Measurements from ENCODE around the gene MED28.

Gene MED28

DNA sequence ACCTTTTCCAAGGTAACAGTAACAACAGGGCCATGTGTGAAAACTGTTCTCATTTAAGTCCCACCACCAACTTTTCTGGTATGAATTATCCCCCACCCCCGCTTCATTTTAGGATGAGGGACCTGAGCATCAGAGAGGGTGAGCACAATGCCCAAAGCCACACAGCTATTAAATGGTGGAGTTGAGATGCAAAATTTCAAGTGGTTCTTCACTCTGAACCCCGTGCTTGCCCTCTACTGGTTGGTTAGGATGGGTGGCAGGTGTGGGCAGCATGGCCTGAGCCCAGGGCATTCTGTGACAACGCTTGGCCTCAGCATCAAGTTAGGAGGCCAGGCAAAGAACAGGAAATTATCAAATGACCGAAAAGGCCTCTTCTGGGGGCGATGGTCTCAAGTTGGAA is 33.5 kb downstream of the MED28 start:
- ATAC-seq: 0 out of 3 replicates have a peak, but pooled peaks have one; percentile 42
- no peak for TF ChIP-seq SNAI2 (CRISPR knock-in tag; IDR thresholded peaks at IDR 0.05)
- no peak for TF ChIP-seq TOX (CRISPR knock-in tag; IDR thresholded peaks at IDR 0.05; ENCODE audit: borderline replicate concordance)
- no peak for TF ChIP-seq ZNF8 (CRISPR knock-in tag; IDR thresholded peaks at IDR 0.05)
- no peak for TF ChIP-seq GLIS3 (CRISPR knock-in tag; IDR thresholded peaks at IDR 0.05)
- no peak for TF ChIP-seq PPARA (CRISPR knock-in tag; IDR thresholded peaks at IDR 0.05; ENCODE audit: borderline replicate concordance)
- TF ChIP-seq, protein P1, sequence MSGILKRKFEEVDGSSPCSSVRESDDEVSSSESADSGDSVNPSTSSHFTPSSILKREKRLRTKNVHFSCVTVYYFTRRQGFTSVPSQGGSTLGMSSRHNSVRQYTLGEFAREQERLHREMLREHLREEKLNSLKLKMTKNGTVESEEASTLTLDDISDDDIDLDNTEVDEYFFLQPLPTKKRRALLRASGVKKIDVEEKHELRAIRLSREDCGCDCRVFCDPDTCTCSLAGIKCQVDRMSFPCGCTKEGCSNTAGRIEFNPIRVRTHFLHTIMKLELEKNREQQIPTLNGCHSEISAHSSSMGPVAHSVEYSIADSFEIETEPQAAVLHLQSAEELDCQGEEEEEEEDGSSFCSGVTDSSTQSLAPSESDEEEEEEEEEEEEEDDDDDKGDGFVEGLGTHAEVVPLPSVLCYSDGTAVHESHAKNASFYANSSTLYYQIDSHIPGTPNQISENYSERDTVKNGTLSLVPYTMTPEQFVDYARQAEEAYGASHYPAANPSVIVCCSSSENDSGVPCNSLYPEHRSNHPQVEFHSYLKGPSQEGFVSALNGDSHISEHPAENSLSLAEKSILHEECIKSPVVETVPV (CRISPR knock-in tag; IDR thresholded peaks at IDR 0.05): no peak
- no peak for TF ChIP-seq RARB (CRISPR knock-in tag; IDR thresholded peaks at IDR 0.05)
- TF ChIP-seq ZFP3 (CRISPR knock-in tag; IDR thresholded peaks at IDR 0.05): no peak
- TF ChIP-seq ZNF70 (CRISPR knock-in tag; IDR thresholded peaks at IDR 0.05): no peak
- no peak for TF ChIP-seq OSR1 (CRISPR knock-in tag; IDR thresholded peaks at IDR 0.05)
- TF ChIP-seq, protein P2, sequence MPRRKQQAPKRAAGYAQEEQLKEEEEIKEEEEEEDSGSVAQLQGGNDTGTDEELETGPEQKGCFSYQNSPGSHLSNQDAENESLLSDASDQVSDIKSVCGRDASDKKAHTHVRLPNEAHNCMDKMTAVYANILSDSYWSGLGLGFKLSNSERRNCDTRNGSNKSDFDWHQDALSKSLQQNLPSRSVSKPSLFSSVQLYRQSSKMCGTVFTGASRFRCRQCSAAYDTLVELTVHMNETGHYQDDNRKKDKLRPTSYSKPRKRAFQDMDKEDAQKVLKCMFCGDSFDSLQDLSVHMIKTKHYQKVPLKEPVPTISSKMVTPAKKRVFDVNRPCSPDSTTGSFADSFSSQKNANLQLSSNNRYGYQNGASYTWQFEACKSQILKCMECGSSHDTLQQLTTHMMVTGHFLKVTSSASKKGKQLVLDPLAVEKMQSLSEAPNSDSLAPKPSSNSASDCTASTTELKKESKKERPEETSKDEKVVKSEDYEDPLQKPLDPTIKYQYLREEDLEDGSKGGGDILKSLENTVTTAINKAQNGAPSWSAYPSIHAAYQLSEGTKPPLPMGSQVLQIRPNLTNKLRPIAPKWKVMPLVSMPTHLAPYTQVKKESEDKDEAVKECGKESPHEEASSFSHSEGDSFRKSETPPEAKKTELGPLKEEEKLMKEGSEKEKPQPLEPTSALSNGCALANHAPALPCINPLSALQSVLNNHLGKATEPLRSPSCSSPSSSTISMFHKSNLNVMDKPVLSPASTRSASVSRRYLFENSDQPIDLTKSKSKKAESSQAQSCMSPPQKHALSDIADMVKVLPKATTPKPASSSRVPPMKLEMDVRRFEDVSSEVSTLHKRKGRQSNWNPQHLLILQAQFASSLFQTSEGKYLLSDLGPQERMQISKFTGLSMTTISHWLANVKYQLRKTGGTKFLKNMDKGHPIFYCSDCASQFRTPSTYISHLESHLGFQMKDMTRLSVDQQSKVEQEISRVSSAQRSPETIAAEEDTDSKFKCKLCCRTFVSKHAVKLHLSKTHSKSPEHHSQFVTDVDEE (CRISPR knock-in tag; IDR thresholded peaks at IDR 0.05): no peak
- TF ChIP-seq, protein P3, sequence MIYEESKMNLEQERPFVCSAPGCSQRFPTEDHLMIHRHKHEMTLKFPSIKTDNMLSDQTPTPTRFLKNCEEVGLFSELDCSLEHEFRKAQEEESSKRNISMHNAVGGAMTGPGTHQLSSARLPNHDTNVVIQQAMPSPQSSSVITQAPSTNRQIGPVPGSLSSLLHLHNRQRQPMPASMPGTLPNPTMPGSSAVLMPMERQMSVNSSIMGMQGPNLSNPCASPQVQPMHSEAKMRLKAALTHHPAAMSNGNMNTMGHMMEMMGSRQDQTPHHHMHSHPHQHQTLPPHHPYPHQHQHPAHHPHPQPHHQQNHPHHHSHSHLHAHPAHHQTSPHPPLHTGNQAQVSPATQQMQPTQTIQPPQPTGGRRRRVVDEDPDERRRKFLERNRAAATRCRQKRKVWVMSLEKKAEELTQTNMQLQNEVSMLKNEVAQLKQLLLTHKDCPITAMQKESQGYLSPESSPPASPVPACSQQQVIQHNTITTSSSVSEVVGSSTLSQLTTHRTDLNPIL (CRISPR knock-in tag; IDR thresholded peaks at IDR 0.05; ENCODE audit: low read depth): no peak
- no peak for TF ChIP-seq ARNTL (CRISPR knock-in tag; IDR thresholded peaks at IDR 0.05; ENCODE audit: borderline replicate concordance, low read depth)
- no peak for TF ChIP-seq TCF4 (CRISPR knock-in tag; IDR thresholded peaks at IDR 0.05; ENCODE audit: borderline replicate concordance)
- TF ChIP-seq ESRRG (CRISPR knock-in tag; IDR thresholded peaks at IDR 0.05): no peak

DNA sequence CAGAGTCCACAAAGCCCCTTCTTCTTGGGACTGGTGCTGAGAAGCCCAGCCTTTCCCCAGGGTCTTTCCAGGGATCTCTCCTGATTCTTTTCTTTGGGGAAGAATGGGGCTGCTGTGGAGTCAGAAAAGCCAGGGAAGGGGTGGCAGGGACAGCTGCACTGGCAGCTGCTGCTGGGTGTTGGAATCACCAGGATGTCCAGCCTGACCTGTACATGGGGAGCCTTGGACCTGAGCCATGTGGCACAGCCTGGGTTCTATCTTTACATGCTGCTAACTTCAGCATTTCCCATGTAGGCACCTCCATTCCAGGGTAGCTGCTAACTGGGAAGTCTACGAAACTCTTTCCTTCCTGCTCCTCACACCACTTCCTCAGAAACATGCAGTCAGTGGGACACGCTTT is 36.0 kb downstream of the MED28 start:
- TF ChIP-seq SNAI2 (CRISPR knock-in tag; IDR thresholded peaks at IDR 0.05) (no peak), PPARA (CRISPR knock-in tag; IDR thresholded peaks at IDR 0.05; ENCODE audit: borderline replicate concordance) (no peak), RARB (CRISPR knock-in tag; IDR thresholded peaks at IDR 0.05) (no peak), ZC3H10 (CRISPR knock-in tag; IDR thresholded peaks at IDR 0.05) (no peak), BACH2 (CRISPR knock-in tag; IDR thresholded peaks at IDR 0.05; ENCODE audit: borderline replicate concordance) (no peak), ZFP30 (CRISPR knock-in tag; IDR thresholded peaks at IDR 0.05) (no peak), ZNF565 (CRISPR knock-in tag; conservative IDR thresholded peaks at IDR 0.05; ENCODE audit: low read depth) (no peak), GLIS3 (CRISPR knock-in tag; IDR thresholded peaks at IDR 0.05) (no peak), ZNF70 (CRISPR knock-in tag; IDR thresholded peaks at IDR 0.05) (no peak), ZFP3 (CRISPR knock-in tag; IDR thresholded peaks at IDR 0.05) (no peak), OSR1 (CRISPR knock-in tag; IDR thresholded peaks at IDR 0.05) (no peak), ISL1 (CRISPR knock-in tag; IDR thresholded peaks at IDR 0.05) (no peak), ARNTL (CRISPR knock-in tag; IDR thresholded peaks at IDR 0.05; ENCODE audit: borderline replicate concordance, low read depth) (no peak)
- TF ChIP-seq, protein P2 (CRISPR knock-in tag; IDR thresholded peaks at IDR 0.05): no peak
- TF ChIP-seq, protein P4, sequence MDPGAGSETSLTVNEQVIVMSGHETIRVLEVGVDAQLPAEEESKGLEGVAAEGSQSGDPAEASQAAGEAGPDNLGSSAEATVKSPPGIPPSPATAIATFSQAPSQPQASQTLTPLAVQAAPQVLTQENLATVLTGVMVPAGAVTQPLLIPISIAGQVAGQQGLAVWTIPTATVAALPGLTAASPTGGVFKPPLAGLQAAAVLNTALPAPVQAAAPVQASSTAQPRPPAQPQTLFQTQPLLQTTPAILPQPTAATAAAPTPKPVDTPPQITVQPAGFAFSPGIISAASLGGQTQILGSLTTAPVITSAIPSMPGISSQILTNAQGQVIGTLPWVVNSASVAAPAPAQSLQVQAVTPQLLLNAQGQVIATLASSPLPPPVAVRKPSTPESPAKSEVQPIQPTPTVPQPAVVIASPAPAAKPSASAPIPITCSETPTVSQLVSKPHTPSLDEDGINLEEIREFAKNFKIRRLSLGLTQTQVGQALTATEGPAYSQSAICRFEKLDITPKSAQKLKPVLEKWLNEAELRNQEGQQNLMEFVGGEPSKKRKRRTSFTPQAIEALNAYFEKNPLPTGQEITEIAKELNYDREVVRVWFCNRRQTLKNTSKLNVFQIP (CRISPR knock-in tag; IDR thresholded peaks at IDR 0.05; ENCODE audit: borderline replicate concordance, low read depth): no peak
- TF ChIP-seq, protein P1 (CRISPR knock-in tag; IDR thresholded peaks at IDR 0.05): no peak
- no peak for ATAC-seq

Measured in SK-N-SH treated with all-trans-retinoic acid at 6 μM for 48 hours (cell line).